Right kidney (tissue), 1 donor: Measurements from ENCODE around the gene DSCAML1.
"Not testable (repeated sequence)": the region's sequence is repeated elsewhere in the genome, so short reads cannot be mapped to it uniquely, and the experiment has no call there.

Experiments used
- DNase-seq: peaks from one replicate; pipeline ENCODE4 v3.0.0-alpha.2; 2016

DSCAML1 gene

DNA sequence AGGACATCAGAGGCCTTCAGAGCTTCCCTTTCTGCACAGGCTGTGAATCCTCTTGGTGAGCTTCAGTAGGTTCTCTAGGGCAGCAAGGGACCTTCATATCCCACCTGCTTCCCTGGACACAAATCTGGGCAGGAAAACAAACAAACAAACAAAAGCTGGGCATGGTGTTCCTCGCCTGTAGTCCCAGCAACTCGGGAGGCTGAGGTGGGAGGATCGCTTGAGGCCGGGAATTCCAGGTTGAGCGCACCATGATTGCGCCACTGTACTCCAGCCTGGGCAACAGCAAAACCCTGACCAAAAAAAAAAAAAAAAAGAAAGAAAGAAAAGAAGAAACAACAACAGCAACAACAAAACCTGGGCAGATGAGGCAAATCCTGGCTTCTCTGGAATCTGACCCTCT, 376.4 kb downstream of the DSCAML1 start:
- no peak for DNase-seq

GRCh38 chr11:117420143-117420485, 376.9 kb downstream of the DSCAML1 start:
- no peak for DNase-seq

DNA sequence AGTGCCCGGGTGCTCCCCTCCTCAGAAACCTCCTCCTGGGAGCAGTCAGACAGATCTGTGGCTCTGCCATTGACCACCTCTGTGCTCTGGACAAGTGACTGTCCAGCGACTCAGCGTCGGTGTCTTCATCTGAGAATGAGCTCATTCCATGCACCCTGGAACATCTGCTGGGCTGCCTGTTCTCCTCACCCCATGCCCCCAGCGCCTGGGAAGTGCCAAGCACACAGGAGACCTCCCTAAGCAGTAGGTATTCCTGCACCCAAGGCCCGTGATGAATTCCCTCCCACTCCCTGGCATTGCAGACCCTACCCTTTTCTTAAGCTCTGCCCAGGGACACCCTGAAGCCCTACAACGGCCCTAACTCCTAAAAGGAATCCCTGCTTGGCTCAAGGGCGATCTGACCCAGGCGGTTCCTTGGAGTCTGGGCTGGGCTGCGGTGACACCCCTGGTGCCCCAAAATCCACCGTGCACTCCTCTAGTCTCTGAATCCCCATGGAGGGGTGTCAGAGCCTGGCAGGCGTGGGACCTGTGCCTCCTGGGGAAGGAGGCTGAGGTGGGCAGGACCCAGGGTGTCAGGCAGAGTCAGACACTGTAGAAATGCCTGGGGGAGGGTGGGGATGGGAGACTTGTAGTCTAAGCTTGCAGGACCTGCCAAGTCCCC, 377.4 kb downstream of the DSCAML1 start:
- DNase-seq, result no peak

GRCh38 chr11:117418737-117419481, 378.1 kb downstream of the DSCAML1 start:
- DNase-seq, result no peak

GRCh38 chr11:117417856-117418255, 379.2 kb downstream of the DSCAML1 start:
- no peak for DNase-seq

DNA sequence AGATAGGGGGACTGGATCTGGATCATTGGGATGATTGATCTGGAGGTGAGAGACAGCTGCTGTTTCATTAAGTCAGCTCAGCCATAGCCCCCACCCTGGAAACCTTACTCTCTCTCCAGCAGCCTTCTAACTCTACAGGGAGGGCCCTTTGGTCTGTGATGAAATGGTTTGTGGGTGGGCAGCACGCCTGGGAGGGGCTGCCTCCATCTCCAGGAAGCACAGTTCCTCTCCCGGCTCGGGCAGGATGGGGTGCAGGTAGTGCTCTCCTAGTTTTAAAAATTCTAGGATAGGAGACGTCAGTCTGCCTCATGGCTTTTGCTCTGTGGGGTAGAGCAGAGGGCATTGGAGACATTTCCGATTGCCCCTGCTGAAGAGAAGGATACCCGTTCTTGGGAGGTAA, 379.7 kb downstream of the DSCAML1 start:
- DNase-seq, result no peak

- DNase-seq, result no peak
Observed at GRCh38 chr11:117415358-117415896, 381.6 kb downstream of the DSCAML1 start.

- no peak for DNase-seq
Observed at GRCh38 chr11:117414724-117415123, 382.3 kb downstream of the DSCAML1 start.

DNA sequence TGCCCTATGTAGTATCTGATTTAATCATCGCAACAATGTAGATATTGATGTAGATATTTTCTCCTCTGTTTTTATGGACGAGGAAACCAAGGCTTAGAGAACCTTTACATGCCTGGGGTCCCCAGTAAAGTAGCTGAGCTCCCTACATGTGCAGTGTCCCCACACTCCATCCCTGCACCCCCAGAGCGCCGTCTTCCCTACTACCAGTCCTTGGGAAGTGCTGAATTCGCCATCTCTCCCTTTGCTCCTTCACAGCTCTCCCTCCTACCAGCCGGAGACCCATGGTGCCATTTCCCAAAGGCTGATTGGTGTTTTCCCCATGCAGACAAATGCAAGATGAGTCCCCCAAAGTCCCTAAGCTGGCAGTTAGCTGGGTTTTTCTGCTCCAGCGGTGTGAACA, 383.4 kb downstream of the DSCAML1 start:
- DNase-seq, result no peak

DNA sequence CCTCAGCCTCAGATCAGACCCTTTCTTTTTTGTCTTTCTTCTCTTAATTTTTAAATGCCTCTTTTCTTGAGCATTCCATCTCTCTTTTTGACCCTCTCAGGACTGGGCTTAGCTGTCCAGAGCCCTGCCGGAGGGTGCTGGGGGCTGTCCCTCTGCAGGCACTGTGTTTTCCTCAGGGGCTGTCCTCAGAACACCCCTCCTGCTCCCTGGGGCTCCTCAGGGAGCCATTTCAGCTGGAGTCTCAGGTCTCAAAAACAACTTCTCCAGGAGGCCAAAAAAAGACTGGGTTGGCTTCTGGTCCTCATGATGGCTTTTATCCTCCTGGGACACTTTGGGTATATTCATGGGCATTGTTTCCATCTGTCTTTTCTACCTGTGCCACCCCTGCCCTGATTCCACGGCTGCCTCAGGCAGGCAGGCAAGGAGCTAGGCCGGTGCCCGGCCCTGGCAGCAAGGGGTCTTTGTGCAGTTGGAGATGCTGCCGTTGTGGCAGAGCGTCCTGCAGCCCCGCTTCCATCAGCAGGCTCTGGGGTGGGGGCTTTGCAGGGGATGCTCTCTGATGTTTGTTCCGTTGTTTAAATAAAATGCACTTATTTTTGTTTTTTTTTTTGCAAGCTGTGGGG, 384.3 kb downstream of the DSCAML1 start:
- no peak for DNase-seq

- no peak for DNase-seq
Observed at GRCh38 chr11:117412176-117412575, 384.8 kb downstream of the DSCAML1 start.

DNA sequence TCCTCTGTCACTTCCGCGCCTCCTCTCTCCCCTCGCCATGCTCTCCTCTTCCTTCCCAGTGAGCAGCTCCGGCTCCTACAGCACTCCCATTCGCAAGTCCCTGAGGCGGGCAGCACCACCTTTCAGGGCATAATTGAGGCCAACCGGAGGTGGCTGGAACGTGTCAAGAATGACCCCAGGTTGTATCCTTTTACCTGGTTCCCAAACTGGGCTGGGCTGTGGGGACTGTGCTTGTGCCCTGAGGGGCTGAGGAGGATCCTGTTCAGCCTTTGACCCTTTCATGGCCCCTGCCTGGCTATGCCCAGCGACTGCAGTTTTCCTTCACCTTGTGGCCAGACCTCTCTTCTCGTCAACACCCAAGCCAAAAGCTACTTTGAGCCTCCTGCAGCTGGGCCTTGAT, 385.3 kb downstream of the DSCAML1 start:
- no peak for DNase-seq

GRCh38 chr11:117410861-117411710, 385.9 kb downstream of the DSCAML1 start:
- no peak for DNase-seq

DNA sequence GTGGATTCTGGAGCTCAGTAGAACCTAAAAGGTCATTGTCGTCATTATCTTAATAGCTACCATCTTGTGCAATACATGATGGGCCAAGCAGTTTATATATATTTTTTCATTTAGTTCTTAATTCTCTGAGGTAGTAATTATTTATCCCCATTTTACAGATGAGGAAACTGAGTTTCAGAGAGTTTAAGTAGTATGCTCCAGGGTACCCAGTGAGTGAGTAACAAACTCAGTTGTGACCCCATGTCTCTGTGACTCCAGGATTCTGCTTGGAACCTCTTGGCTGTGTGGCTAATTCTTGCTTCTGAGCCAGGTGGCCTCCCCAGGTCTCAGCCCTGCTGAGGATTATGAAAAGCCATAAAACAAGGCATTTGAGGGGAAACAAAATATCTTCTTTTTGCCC, 386.8 kb downstream of the DSCAML1 start:
- DNase-seq, result no peak

DNA sequence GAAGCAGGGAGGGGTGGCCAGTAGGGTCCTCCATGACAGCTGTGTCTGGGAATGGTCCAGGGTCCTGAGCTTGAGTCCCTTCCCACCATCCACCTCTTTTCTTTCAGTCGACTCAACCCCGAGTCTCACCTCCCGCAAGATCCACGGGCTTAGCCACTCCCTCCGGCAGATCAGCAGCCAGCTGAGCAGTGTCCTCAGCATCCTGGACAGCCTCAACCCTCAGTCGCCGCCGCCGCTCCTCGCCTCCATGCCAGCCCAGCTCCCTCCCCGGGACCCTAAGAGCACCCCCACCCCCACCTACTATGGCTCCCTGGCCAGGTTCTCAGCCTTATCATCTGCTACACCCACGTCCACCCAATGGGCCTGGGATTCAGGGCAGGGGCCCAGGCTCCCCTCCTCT, 387.5 kb downstream of the DSCAML1 start:
- DNase-seq, result no peak

DNA sequence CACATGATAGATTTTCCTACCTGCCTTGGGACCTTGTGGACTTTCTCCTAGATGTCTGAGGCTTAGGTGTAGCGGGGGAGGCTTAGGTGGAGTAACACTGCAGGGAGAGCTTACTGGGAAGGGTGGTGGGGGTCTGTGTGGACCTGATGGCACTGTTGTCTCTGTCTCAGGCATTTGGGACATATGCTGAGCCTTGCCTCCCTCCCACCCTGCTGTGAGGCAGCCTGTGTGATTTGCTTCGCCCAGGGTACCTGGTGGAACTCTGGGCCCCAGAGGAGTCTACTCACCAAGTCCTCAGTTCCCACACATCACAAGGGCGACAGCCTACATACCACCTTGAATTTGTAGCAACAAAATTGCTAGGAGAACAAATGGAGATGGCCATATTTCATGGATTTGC, 388.7 kb downstream of the DSCAML1 start:
- no peak for DNase-seq

GRCh38 chr11:117407016-117407415, 390.0 kb downstream of the DSCAML1 start:
- DNase-seq, result no peak

DNA sequence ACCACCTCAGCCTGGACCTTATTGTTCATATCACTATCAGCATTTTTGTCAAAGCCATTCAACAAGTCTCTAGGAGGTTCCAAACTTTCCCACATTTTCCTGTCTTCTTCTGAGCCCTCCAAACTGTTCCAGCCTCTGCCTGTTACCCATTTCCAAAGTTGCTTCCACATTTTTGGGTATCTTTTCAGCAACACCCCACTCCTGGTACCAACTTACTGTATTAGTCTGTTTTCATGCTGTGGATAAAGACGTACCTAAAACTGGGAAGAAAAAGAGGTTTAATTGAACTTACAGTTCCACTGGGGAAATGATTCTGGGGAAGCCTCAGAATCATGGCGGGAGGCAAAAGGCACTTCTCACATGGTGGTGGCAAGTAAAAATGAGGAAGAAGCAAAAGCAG, 391.1 kb downstream of the DSCAML1 start:
- not testable (repeated sequence) for DNase-seq

DNA sequence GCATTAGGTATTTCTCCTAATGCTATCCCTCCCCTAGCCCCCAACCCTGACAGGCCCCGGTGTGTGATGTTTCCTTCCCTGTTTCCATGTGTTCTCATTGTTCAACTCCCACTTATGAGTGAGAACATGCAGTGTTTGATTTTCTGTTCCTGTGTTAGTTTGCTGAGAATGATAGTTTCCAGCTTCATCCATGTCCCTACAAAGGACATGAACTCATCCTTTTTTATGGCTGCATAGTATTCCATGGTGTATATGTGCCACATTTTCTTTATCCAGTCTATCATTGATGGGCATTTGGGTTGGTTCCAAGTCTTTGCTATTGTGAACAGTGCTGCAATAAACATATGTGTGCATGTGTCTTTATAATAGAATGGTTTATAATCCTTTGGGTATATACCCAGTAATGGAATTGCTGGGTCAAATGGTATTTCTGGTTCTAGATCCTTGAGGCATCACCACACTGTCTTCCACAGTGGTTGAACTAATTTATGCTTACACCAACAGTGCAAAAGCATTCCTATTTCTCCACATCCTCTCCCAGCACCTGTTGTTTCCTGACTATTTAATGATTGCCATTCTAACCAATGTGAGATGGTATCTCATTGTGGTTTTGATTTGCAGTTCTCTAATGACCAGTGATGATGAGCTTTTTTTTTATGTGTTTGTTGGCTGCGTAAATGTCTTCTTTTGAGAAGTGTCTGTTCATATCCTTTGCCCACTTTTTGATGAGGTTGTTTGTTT, 397.7 kb downstream of the DSCAML1 start:
- DNase-seq, result not testable (repeated sequence)

DNA sequence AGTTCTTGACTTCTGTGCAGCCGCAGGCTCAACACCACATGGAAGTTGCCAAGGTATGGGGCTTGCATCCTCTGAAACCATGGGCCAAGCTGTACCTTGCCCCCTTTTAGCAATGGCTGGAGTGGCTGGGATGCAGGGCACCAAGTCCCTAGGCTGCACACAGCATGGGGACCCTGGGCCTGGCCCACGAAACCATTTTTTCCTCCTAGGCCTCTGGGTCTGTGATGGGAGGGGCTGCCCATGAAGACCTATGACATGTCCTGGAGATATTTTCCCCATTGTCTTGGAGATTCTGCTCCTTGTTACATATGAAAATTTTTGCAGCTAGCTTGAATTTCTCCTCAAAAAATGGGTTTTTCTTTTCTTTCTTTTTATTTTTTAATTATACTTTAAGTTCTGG, 398.4 kb downstream of the DSCAML1 start:
- DNase-seq, result not testable (repeated sequence)

GRCh38 chr11:117396970-117397369, 400.0 kb downstream of the DSCAML1 start:
- DNase-seq, result no peak

DNA sequence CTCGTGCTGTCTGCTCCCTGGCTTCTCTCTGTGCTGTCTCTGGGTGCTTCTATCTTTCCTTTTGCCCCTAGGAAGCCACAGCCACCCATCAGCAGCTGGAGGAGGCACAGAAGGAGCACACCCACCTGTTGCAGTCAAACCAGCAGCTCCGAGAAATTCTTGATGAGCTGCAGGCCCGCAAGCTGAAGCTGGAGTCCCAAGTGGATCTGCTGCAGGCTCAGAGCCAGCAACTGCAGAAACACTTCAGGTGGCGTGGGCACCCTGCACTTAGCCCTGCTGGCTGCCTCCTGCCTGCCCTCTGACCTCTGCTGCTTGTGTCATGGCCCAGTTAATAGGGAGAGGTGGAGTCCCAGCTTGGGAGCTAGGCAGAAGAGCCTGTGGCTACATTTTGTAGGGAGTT, 401.5 kb downstream of the DSCAML1 start:
- no peak for DNase-seq
